Measurements from ENCODE around the gene LRRC56.

LRRC56 gene

DNA sequence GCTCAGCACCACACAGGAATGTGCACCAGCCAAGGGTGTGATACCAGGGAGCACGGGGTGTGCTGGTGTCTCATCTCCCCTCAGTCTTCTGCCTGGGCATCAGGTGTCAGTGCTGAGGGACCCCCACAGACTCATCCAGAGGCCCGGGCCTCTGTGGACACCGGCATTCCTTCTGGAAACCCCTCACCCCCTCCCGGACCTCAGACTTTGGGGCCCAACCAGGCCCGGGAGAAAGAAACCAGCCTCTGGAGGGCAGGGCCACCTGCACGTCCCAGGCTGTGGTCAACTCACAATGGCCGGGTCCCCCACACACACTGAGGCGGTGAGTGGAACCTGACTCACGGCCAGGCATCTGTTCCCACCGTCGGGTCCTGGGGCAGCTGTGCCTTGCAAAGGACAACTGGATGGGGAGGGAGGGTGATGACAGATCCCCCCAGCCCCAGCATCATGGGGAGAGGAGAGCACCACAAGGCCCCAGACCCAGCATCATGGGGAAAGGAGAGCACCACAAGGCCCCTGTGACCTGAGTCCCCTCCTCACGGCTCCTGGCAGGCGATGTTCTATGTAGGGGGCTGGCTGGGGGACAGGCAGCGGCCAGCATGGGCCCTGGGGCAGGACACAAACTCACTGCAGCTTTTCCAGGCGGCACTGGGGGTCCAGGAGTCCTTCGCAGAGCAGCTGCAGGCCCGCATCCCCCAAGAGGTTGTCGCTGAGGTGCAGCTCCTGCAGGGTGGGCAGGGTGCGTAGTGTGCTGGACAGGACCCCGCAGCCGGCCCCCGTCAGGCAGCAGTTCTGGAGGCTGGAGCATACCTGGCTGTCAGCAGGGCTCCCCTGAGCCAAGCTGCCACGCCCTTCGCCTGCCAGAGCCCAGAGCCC is 37.9 kb upstream of the LRRC56 start:
- CTCF ChIA-PET: no interaction called here
- Histone ChIP-seq H3K9me3 (ENCODE audit: control insufficient read depth, insufficient read depth, low read depth, low read length) (no peaks in the 10 kb centered on the region), H3K36me3 (ENCODE audit: control insufficient read depth in 2 of 2, insufficient read depth in 1 of 2, low read length in 2 of 2) (peaks cover 0 to 76% of the 10 kb centered on the region in 2 experiments; a peak in 1 of 3 replicates), H3K4me1 (ENCODE audit: control insufficient read depth, insufficient read depth, low read length) (no peaks in the 10 kb centered on the region), H3K27ac (ENCODE audit: extremely low read depth, low read depth, low read length) (no peak overlapping the region), H3K4me3 (ENCODE audit: low read depth, low read length) (no peak overlapping the region)
- TF ChIP-seq ZNF658 (tag by site-specific recombination; IDR thresholded peaks at IDR 0.05): no peak
- no peak for TF ChIP-seq ZNF701 (tag by site-specific recombination; IDR thresholded peaks at IDR 0.05)
- TF ChIP-seq ZNF23 (tag by site-specific recombination; IDR thresholded peaks at IDR 0.05; ENCODE audit: borderline replicate concordance): no peak
- no peak for TF ChIP-seq KLF9 (tag by site-specific recombination; IDR thresholded peaks at IDR 0.05; ENCODE audit: low read depth)
- no peak for TF ChIP-seq ZEB2 (tag by site-specific recombination; IDR thresholded peaks at IDR 0.05)
- TF ChIP-seq, protein P1, sequence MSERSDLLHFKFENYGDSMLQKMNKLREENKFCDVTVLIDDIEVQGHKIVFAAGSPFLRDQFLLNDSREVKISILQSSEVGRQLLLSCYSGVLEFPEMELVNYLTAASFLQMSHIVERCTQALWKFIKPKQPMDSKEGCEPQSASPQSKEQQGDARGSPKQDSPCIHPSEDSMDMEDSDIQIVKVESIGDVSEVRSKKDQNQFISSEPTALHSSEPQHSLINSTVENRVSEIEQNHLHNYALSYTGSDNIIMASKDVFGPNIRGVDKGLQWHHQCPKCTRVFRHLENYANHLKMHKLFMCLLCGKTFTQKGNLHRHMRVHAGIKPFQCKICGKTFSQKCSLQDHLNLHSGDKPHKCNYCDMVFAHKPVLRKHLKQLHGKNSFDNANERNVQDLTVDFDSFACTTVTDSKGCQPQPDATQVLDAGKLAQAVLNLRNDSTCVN (tag by site-specific recombination; optimal IDR thresholded peaks at IDR 0.05): no peak
- TF ChIP-seq, protein P2, sequence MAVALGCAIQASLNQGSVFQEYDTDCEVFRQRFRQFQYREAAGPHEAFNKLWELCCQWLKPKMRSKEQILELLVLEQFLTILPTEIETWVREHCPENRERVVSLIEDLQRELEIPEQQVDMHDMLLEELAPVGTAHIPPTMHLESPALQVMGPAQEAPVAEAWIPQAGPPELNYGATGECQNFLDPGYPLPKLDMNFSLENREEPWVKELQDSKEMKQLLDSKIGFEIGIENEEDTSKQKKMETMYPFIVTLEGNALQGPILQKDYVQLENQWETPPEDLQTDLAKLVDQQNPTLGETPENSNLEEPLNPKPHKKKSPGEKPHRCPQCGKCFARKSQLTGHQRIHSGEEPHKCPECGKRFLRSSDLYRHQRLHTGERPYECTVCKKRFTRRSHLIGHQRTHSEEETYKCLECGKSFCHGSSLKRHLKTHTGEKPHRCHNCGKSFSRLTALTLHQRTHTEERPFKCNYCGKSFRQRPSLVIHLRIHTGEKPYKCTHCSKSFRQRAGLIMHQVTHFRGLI (tag by site-specific recombination; IDR thresholded peaks at IDR 0.05): no peak
- TF ChIP-seq ZNF530 (tag by site-specific recombination; IDR thresholded peaks at IDR 0.05; ENCODE audit: low read depth): no peak
- TF ChIP-seq, protein P3, sequence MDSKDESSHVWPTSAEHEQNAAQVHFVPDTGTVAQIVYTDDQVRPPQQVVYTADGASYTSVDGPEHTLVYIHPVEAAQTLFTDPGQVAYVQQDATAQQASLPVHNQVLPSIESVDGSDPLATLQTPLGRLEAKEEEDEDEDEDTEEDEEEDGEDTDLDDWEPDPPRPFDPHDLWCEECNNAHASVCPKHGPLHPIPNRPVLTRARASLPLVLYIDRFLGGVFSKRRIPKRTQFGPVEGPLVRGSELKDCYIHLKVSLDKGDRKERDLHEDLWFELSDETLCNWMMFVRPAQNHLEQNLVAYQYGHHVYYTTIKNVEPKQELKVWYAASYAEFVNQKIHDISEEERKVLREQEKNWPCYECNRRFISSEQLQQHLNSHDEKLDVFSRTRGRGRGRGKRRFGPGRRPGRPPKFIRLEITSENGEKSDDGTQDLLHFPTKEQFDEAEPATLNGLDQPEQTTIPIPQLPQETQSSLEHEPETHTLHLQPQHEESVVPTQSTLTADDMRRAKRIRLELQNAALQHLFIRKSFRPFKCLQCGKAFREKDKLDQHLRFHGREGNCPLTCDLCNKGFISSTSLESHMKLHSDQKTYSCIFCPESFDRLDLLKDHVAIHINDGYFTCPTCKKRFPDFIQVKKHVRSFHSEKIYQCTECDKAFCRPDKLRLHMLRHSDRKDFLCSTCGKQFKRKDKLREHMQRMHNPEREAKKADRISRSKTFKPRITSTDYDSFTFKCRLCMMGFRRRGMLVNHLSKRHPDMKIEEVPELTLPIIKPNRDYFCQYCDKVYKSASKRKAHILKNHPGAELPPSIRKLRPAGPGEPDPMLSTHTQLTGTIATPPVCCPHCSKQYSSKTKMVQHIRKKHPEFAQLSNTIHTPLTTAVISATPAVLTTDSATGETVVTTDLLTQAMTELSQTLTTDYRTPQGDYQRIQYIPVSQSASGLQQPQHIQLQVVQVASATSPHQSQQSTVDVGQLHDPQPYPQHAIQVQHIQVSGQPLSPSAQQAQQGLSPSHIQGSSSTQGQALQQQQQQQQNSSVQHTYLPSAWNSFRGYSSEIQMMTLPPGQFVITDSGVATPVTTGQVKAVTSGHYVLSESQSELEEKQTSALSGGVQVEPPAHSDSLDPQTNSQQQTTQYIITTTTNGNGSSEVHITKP (tag by site-specific recombination; IDR thresholded peaks at IDR 0.05): no peak
- POLR2A ChIA-PET: interaction anchor here (1.0 kb wide), 1 partner anchor 17 kb away, joined by 3 read pairs; no protein-coding TSS in a partner anchor

DNA sequence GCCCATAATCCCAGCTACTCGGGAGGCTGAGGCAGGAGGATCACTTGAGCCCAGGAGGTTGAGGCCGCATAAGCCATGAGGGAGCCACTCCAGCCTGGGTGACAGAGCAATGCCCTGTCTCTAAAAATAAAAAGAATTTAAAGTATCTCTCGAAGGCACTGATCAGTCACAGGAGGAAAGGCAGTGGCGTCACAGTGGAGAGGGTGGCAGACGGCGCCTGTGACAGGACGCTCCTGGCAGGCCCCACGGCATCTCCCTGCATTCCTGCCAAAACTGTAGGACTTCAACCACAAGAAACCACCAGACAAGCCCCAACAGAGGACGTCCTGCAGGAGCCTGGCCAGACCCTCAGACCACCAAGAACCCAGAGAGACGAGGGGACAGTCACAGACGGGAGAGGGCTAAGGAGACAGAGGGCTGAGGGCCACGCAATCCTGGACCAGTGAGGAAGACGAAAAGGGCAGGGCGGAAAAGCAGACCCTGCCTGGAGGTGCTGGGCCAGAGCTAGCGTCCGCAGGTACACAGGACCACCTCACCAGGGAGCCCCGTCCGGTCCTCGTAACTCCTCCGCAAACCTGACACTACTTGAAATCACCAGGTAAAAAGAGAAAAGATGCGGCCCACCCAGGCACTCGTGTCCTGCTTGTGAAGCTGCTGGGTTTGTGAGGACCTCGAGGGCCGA is 36.2 kb upstream of the LRRC56 start:
- H3K4me1 ChIP-seq (ENCODE audit: control insufficient read depth, insufficient read depth, low read length): no peaks in the 10 kb centered on the region
- no peak overlapping the region for H3K27ac ChIP-seq (ENCODE audit: extremely low read depth, low read depth, low read length)
- H3K9me3 ChIP-seq (ENCODE audit: control insufficient read depth, insufficient read depth, low read depth, low read length): no peaks in the 10 kb centered on the region
- no peak for TF ChIP-seq GLI4 (tag by site-specific recombination; IDR thresholded peaks at IDR 0.05)
- no peak for TF ChIP-seq KLF1 (tag by site-specific recombination; IDR thresholded peaks at IDR 0.05)
- no peak for TF ChIP-seq ZNF202 (tag by site-specific recombination; IDR thresholded peaks at IDR 0.05; ENCODE audit: borderline replicate concordance)
- ChIA-PET CTCF (no interaction called here), POLR2A (no interaction called here)
- no peak overlapping the region for H3K4me3 ChIP-seq (ENCODE audit: low read depth, low read length)
- H3K36me3 ChIP-seq (ENCODE audit: control insufficient read depth in 2 of 2, insufficient read depth in 1 of 2, low read length in 2 of 2): peaks cover 0 to 59% of the 10 kb centered on the region in 2 experiments; a peak in 1 of 3 replicates

All from HEK293 (cell line).